Stimulated activated CD4-positive, alpha-beta T cell treated with anti-CD3 and anti-CD28 coated beads, Interleukin-12 subunit alpha, Interleukin-12 subunit beta, amount 100 ng/mL, for 4 hours (primary cell): ENCODE measurements around the gene PTPRT.

Experiments used
- DNase-seq: peaks from one replicate; pipeline ENCODE4 v3.0.0-alpha.2; 2020

Gene PTPRT

DNA sequence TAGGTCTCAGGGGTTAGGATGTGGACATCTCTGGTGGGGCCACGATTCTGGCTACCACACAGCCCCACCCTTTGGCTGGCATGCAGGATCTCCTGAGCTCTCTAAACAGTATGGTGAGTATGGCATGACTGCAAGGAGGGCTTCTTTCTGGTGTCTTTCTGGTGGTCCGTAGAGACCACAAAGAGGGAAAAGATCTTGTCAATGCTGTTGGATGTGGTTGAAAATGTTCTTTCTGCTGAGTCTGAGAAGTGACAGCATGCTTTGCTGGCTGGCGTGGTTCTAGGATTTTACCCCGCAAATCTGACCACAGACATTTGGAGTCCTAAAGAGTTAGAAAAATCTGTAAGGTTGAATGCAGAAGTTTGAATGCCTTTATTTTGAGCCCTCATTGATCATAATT is 1096.7 kb downstream of the PTPRT start:
- DNase-seq, result no peak

DNA sequence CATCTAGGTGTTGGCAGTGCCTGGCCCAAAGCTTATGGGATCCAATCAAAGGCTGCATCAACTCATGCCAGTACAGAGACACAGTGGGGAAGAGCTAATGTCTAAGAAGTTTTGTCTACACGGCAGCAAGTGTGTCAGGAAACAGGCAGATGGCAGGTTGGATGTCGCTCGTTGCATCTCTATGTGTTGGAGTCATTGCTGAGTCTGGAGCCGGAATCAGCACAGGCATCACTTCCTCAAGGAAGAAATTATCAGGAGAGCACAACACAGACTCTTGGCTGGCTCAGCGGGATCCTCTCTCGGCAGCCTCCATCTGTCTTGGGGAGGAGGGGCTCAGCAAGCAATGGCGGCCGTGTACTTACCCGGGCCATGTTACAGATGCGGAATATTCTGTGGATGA is 1104.3 kb downstream of the PTPRT start:
- no peak for DNase-seq

DNA sequence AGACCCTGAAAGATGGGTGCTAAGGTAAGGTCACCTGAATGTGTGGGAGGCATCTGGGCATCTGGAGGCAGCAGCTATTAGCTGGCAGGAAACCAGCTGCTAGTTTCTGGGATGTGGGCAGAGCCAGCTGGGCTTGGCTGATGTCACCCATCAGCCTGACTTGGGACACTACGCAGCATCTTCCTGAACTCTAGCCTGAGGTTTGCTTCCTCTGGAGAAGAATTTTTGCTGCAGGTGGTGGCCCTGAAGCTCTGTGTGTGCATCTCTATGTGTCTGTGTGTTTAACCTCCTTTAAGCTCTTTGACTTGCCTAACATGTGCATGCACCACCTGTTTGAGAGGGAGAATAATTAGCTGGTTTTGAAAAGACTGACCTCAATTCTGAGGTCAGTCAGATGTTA is 1106.4 kb downstream of the PTPRT start:
- no peak for DNase-seq

DNA sequence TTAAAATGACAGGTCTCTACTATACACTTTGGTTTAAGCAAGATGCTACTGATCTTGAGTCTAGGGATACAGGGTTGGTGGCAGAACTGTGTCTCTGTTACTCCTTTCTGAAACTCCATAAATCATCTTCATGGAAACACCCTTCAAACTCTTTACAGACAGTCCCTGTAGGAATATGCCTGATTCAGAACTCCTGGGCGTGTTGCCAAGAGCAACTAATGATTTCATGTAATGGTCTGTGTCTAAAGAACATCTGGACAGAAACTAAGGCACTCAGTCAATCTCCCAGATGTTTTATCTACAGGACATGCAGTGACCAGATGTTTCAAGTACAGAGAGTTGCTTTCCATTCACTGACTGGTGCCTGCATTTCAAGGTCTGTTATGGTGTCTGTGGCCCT is 1107.1 kb downstream of the PTPRT start:
- DNase-seq, result no peak

DNA sequence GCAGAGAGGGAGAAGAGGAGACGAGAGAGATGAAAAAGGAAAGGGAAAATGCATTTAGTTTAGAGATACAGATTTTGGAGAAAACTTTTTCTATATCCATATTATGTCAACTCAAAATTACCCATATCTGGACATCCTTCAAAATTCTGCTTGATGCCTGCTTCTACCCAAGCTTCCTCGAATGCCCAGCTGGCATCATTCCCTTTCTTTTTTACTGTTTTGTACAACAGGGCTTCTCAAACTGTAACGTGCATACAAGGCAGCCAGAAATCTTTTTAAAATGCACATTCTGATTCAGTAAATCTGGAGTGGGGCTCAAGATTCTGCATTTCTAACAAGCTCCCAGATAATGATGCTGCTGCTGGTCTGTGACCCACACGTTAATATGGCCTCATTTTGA is 1108.8 kb downstream of the PTPRT start:
- DNase-seq, result no peak

DNA sequence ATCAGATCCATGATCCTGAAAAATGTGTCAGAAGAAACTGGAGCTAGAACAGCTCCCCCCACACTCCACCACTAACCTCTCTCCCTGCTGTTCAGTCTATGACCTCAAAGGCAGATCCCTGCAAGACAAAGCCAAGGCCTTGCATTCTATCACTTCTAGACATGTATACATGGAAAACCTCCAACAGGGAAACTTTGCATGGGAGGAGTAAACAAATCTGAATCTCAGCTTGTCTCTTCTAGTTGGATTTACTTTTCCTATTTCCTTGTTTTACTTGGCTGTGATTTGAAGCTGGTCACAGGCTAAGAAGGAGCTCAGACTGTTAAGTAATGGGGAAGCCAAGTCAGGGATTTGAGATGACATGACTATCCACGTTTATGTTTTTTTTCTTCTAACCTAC is 1114.8 kb downstream of the PTPRT start:
- DNase-seq, result no peak

DNA sequence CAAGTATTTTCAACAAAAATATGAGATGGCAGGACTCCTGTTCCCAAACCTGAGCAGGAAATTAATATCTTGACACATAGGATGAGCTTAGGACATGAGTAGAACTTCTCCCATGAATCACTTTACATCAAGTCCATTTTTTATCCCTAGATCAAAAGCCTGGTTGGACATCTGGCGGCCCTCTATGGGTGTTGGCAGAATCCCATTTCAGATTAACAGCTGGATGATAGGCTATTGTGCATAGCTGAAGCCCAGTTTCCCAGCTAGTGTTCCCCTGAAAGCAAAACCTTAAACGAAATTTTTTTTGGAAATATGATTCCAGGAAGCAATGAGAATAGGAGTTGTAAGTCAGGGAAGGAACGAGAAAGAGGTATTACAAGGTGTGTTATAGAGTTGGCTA is 1122.1 kb downstream of the PTPRT start:
- DNase-seq, result no peak

DNA sequence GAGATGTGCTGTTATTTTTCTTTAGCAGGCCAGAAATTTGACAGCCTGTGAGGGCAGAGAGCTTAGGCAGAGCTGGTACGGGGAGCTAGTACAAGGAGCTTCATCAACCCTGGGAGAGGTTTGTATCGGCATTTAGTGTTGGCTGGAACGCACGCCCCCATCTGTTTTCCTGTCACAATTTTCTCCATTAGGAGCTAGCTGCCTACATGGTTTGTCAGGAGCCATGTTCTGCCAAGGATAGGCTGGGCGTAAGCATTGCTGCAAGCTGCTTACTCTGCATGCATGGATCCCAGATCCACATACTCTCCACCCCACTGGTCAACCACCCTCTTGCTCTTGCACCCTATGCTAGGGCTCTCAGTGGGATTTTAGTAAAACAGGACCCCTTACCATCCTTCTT is 1122.5 kb downstream of the PTPRT start:
- DNase-seq, result no peak

DNA sequence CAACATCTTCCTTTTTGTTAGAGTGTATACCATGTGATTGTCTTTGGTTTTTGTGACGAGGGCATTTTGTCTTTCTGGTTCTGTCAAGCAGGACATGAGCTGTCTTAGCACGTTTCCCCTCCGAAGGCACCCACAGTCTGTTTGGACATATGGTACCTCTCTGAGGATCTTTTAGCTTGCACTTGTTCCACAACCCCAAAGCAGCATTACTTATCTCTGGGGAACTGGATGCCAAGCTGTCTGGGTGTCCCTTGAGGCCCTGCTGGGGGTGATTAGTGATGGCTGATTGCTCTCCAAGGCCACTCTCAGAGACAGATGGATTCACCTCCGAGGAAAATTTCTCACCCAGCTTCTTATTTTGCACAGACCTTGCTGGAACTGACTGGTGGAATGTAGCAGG is 1126.6 kb downstream of the PTPRT start:
- DNase-seq, result no peak

DNA sequence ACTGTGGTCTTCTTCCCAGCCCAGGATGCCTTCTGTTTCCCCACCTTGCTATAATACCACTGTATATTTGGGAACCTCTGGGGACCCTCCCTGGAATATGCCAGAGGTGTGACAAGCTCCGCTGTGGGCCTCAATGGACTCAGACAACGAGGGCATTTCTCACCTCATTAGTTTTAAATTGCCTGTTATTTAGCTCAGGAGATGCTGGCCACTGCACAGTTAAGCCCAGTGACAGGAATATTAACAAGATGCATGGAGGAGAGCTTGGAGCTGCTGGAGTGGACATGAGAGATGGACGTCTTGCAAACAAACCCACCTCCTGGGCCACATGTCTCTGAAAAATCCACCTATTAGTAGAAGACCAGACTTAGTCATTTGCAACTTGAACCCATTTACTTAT is 1136.4 kb downstream of the PTPRT start:
- no peak for DNase-seq

DNA sequence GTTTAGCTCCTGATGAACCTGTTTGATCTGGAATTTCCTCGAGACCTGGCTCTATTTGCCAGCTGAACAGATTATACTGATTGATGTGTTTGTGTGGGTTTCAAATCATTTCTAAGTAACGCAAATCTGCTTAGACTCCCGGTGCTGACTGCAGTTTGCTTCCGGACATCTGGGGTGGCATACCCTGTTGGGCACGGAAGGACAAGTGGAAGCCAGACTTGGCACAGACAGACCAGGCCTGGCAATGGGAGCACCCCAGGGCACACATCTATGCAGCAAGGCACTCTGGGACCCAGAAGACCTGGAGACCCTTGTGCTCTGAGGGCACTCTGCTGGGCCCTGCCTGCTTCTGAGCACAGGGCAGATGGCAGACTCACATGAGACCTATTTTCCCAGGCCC is 1137.8 kb downstream of the PTPRT start:
- no peak for DNase-seq

DNA sequence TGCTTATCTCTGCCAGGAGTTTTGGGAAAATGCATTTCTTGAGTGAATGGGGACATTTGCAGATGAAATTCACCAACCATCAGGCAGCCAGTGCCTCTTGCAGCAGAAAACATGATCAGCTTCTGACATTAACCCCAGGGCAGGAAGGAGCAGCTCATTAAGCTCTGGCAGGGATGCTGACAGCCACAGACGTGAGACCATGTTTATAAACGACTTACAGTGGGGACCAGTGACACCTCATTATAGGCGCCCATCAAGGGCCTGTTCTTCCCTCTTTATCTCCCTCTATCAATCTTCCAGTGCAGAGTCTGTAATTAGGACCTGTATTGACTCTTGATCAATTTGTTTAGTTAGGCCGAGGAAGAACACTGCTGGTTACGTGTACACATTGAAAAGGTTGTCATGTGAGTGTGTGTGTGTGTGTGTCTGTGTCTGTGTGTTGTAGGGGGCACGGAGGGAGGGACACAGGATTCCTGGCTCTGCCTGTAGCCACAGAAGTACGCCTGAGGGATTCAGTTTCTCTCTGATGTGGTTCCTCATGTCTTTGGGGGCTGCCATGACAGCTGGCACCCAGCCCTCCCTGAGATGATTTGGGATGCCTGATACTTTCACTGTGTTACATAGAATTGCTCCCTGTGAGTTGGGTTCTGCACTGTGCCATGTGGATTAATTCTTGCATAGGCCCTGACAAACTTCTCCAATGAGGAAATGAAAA is 1143.2 kb downstream of the PTPRT start:
- no peak for DNase-seq

DNA sequence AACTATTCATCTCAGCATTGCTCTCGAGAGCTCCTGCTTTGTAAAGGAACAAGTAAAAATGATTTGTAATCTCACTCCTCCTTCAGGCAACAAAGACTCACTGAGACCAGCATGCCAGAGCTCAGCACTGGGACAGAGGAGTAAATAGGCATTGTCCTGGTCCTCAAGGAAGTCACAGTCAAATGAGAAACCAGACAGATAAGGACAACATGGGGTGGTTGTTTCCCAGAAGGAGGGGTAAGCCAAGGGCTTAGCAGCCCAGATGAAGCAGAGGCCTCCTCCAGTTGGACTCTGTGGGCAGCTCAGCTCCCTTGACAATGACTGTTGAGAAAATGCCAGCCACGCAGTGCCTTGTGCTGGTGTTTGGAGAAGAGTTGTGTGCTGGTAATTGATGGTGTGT is 1145.8 kb downstream of the PTPRT start:
- no peak for DNase-seq

DNA sequence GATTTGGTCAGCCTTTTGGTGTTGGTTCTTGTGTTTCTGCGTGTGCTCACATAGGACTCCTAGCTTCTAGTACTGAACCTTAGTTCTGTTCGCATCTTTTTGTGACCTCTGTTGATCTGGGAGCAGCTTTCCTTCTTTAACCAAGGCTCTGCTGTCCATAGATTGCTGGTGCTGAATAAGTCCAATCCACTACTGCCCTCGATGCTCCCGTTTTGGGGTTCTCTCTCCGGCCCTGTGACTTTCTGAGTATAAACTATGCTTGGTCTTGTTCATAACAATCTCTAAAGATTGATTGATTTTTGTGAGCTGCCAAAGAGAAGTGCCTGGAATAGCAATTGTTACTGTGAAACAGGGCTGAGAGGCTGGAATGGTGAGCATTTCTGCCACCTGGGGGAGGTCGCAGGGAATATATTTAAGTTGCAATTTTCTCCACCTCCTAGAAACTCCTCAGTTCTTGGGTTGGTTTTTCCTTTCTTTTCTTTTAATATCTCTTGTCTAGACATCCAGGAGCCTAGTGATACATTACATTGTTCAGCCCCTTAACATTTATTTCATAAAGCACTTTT is 1148.6 kb downstream of the PTPRT start:
- DNase-seq, result no peak

DNA sequence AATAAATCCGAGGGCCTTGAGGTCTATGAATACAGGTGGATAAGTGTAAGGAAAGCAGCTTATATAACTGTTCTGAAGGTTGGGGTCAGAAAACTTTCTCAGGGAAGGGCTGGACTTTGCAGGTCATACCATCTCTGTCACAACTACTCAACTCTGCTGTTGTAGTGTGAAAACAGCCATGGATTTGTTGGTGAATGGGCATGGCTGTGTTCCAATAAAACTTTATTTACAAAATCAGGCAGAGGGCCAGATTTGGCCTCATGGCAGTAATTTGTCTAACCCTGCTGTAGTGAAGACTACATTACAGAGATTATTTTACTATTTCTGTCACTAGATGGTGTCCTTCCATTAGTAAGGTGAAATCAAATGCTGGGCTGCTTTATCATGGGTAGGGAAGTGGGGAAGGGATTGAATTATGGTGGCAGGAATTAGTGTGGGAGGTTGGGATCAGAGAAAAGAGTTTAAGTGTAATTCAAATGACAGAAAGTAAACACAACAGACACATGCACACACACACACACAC is 1161.9 kb downstream of the PTPRT start:
- DNase-seq, result no peak

DNA sequence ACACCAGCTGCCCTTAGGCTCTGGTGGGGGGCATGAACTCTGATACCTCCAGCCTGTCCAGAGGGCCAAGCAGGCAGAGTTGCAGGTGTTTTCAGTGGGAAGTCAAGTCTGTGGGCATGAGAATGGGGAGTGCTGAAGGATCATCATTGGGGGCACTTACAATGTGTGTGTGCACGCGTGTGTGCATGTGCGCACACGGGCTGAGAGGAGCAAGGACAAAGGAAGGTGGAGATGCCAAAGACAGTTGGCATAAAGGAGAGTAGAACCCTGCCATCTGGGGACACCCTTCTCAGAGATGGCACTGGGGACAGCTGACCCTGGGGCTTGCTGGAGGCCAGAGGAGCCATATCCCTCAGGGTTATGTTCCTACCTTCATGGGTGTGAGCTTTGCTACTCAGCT is 1163.1 kb downstream of the PTPRT start:
- DNase-seq, result no peak

DNA sequence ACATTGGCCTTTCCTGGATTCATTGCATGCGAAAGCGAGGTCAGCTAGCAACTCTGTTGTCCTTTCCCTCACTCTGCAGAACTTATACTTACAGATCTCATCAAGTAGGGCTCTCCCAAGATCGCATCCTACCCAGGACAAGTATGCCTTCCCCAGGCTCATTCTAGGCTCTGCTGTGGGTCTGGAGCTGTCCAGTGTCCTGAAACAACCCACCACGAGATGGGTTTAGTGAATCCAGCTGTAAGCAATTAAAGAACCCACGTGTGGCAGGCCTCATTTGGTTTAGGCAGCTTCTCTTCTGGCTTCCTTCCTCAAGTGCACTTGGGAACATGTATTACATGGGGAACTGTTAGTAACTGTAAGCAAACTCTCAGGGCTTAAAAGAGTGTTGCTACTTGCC is 1165.1 kb downstream of the PTPRT start:
- no peak for DNase-seq
